Placental epithelial cell (primary cell): ENCODE results near the gene SEC14L2. TPM values are rescaled to one million over a fixed set of nuclear protein-coding genes. Genes with fewer than 3 reads are reported as not detected.

Source experiments
- small RNA-seq: library from RNA; depleted of rRNA; stranded (forward); fragments of <200 nt; gene quantifications from one replicate; pipeline ENCODE3, GENCODE V24; 2012
- total RNA-seq: library from RNA; depleted of rRNA; stranded (reverse); fragments of >200 nt; gene quantifications from 2 replicates; pipeline ENCODE4 v1.2.3, GENCODE V29; 2012

The SEC14L2 gene
- total RNA-seq, result 34.9 and 36.1 TPM in 2 replicates

DNA sequence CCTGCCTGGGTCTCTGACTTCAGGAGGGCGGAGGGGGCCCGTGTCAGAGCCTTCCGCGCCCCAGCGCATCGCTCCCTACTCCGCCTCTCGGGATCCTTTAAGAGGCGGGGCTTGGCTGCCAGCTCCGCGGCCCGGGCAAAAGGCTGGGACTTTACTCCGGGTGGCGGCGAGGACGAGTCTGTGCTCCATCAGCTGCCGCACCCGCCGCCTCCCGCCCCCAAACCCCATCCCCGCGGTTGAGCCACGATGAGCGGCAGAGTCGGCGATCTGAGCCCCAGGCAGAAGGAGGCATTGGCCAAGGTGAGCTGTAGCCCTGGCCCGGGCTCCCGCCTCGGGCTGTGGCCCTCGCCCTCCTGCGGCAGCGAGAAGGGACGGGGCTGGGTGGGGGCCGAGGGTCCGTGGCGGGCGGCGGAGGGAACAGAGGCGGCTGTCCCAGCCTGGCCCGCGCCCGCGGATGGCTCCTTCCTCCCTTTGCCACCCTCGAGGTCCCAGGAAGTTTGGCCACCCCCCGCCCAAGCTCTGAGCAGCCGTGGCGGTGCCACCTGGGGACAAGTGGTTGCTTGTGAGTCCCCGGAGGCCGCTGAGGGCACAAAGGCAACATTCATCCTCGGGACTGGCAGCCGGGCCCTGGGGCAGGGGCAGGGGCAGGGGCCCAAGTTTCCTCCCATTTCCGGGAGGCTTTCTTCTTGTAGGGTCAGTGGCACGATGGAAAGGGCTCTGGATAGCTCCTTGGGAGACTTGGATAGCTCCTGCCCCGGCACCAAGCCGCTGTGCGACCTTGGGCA lies at the start of gene SEC14L2:
Gene SEC14L2, plus strand, starts transcription at position 148 of the 785 bp plus-strand sequence. Its CDS starts 99 bp downstream, at position 247.

DNA sequence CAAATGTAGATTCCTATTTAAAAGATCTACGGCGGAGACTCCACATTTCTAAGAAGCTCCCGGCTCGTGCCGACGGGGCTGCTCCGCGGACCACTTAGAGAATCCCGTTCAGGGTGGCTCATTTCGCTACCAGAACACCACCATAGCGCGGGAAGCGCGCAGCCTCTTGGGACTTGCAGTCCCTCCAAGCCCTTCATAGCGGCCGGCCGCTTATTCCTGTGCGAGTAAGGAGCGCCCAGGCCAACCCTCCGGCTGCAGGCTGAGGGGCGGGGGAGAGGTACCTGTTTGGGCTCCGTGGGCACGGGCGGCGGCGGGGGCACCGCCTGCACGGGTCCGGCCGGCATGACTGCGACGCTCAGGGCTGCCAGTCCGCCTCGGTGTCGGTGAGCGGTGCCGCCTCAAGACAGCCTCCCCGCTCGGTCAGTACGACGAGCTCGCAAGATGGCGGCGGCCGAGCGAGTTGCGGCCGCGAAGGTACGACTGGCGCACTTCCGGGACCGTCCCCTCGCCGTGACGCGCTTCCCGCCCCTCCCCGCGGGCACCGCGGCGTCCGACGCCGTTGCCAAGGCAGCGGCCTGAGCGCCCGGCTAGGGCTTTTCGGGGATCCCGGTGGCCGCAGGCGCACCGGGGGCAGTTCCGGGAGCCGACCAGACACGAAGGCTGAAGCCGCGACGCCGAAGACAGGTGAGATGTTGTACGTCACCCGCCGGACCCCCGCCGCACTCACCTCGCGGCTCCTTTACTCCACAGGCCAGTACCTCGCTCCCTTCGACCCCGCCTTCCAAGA lies 40.2 kb upstream of the SEC14L2 start, which contains the start of the genes CCDC157 and SF3A1:
Gene CCDC157, plus strand, starts transcription at position 559 of the 787 bp plus-strand sequence. CDS start 8,994 bp downstream, outside the sequence.
Gene SF3A1, minus strand, starts transcription at position 446 of the 787 bp plus-strand sequence. Its CDS starts 102 bp downstream, at position 344.

DNA sequence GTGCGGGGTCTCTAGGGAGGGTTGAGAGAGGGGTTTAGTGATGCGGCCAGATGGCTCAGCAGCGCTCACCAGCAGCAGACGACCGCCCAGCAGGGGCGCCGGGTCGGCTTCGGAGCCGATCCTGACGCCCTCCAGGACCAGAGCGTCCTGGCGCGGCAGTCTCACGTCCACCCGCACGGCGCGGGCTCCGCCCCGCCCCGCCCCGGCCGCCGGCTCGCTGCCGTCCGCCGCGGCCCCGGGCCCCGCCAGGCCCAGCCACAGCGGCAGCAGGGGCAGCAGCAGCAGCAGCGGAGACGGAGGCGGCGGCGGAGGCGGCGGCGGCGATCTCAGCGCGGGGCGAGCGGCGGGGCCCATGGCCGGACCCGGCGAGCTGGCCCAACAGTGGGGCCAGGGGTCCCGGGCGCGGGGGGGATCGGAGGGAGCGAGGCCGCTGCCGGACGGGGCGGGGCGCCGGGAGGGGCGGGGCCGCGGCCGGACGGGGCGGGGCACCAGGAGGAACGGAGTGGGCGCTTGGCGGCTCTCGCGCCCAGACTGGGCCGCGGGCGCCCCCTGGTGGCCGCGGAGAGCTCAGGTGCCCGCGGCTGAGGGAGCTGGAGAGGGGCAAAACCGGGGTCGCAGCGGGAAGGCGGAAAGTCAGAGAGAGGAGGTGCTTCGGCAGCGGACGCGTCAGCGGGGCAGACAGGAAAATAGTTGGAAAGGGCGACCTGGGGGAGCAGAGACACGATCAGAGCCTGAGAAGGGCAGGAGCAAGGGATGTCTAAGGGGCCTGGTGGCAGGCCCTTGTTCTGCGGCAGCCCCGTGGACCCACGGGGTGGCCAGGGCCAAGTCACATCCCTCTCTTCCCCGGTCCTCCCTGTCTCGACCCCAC lies 9.6 kb upstream of the SEC14L2 start, which contains the start of gene RNF215:
Gene RNF215, minus strand, starts transcription at position 452 of the 868 bp plus-strand sequence. Its CDS starts 98 bp downstream, at position 354.

DNA sequence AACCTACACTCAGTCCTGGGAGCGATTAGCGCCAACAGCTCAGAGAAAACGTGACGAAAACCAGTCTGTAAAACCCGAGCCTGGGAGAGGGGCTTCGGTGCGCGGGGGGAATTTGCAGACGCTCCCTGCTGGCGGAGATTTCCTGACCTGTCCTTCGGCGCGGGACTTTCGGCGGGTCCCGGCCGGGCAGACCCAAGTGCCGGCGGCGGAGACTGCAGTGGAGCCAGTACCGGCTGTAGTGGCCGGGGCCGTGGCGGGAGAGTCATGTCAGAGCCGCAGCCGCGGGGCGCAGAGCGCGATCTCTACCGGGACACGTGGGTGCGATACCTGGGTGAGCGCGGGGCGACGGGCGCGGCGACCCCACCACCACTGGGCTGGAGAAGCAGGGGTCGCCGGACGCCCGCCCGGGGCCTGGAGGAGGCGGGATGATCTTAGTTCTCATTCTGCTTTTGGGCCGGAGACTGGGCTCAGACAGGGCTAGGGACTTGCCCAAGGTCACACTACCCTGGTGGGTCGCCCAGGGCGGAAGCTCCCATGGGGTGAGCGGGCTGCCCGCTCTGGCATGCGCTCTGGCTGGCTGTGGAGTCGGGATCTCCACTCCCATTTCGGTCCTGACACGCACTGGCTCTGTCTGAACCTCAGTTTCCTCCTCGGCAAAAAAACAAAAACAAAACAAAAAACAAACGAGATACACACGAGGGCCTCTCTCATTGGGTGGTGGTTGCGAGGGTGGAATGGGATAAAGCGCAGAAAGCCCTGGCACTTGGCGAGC lies 29.0 kb downstream of the SEC14L2 start, which contains the start of gene MTFP1:
Gene MTFP1, plus strand, starts transcription at position 153 of the 772 bp plus-strand sequence. Its CDS starts 112 bp downstream, at position 265.

DNA sequence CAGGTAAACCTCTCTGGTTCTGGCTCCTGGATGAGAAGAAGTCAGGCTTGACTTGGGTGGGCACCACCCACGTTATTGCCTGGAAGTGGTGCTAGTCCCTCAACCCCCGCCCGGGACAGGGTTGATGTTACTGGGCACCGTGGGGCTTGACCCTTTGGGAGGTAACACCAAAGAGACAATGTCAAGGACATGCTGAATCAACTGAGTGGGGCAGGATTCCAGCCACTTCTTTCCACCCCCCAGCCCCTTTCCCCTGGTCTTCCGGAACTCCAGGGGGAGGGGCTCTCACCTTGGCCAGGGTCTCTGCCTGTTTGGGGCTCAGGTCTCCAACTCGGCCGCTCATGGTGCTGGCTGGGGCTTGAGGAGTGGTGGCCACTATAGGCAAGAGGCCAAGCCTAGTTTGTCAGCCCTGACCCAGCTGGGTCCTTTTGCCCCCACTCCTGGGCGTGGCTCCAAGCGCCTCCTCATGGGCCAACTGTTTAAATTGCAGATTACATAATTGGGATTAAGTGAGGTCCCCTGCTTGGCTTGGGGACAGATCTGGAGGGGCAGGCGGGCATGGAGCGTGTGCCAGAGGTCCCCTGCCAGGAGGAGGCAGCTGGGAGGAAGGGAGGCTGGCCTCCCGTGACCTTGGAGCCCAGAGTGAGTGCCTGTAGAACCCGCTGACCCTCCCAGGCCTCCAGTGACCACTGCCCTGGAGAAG lies 74.9 kb downstream of the SEC14L2 start, which contains the start of gene SEC14L3:
Gene SEC14L3, minus strand, starts transcription at position 402 of the 703 bp plus-strand sequence. Its CDS starts 59 bp downstream, at position 343.

Small RNA genes lying within 50 kb of the gene (small RNA-seq; reads per million reads assigned to genes)
- gene AC004832.3 (not detected), gene RNU6-564P (not detected)

Other genes starting within 250 kb of the SEC14L2 start
- 0.22 TPM in 1 of 2 replicates, not detected in the other for gene LIF, start 150.3 kb upstream of the SEC14L2 start, total RNA-seq
- not detected in 2 replicates for gene OSM, start 130.2 kb upstream of the SEC14L2 start, total RNA-seq
- gene CASTOR1, start 107.5 kb upstream of the SEC14L2 start, total RNA-seq, result 44.0 and 89.5 TPM in 2 replicates
- gene TBC1D10A, start 70.1 kb upstream of the SEC14L2 start, total RNA-seq, result 66.3 and 83.1 TPM in 2 replicates
- gene SF3A1, start 40.1 kb upstream of the SEC14L2 start, total RNA-seq, result 36.5 and 75.8 TPM in 2 replicates
- 3.5 and 8.0 TPM in 2 replicates for gene CCDC157, start 40.0 kb upstream of the SEC14L2 start, total RNA-seq
- gene RNF215, start 9.6 kb upstream of the SEC14L2 start, total RNA-seq, result 21.6 and 23.4 TPM in 2 replicates
- gene MTFP1, start 28.8 kb downstream of the SEC14L2 start, total RNA-seq, result 7.1 and 22.7 TPM in 2 replicates
- not detected in 2 replicates for gene SEC14L3, start 75.0 kb downstream of the SEC14L2 start, total RNA-seq
- not detected in 2 replicates for gene SEC14L4, start 108.7 kb downstream of the SEC14L2 start, total RNA-seq
- gene SEC14L6, start 149.7 kb downstream of the SEC14L2 start, total RNA-seq, result not detected in 2 replicates
- gene GAL3ST1, start 177.6 kb downstream of the SEC14L2 start, total RNA-seq, result 0.39 and 1.3 TPM in 2 replicates
- gene PES1, start 194.9 kb downstream of the SEC14L2 start, total RNA-seq, result 45.1 and 47.9 TPM in 2 replicates
- gene TCN2, start 210.2 kb downstream of the SEC14L2 start, total RNA-seq, result 11.9 and 49.5 TPM in 2 replicates
- 2.4 and 3.9 TPM in 2 replicates for gene SLC35E4, start 238.8 kb downstream of the SEC14L2 start, total RNA-seq